Prostate gland (tissue), 2 donors: ENCODE results near the gene ABCF2. TPM values are rescaled to one million over a fixed set of nuclear protein-coding genes. Genes with fewer than 3 reads are reported as not detected.

Source experiments
- DNase-seq: peaks from one replicate; pipeline ENCODE4 v3.0.0-alpha.2; 2019; ENCODE audit warnings: low spot score
- H3K27ac ChIP-seq, 2 donors: fragments of 200-600 bp; sonication (generic); 2 replicates each; pipeline ENCODE4 v1.5.1; 2017 to 2019
- H3K27me3 ChIP-seq: fragments of 200-600 bp; sonication (generic); replicated peaks from 2 replicates; pipeline ENCODE4 v1.5.1; 2019; ENCODE audit not compliant: insufficient read depth
- H3K36me3 ChIP-seq, 2 donors: fragments of 200-600 bp; sonication (generic); 1 replicate in 1 of 2; 2 replicates in 1 of 2; pipeline versions ENCODE4 v1.5.1 to v1.8.1; 2017 to 2019
- H3K4me1 ChIP-seq: fragments of 200-600 bp; sonication (generic); replicated peaks from 2 replicates; pipeline ENCODE4 v1.5.1; 2019
- H3K4me3 ChIP-seq, 2 donors: fragments of 200-600 bp; sonication (generic); 2 replicates each; pipeline ENCODE4 v1.5.1; 2017 to 2019
- H3K9me3 ChIP-seq: fragments of 200-600 bp; sonication (generic); 2 replicates; pipeline ENCODE4 v1.5.1; 2017
- CTCF ChIP-seq, 4 experiments: fragments of 200-600 bp in 2 of 4; fragments of 450-650 bp in 2 of 4; sonication (generic) in 2 of 4; IDR thresholded peaks; 1 replicate in 3 of 4; 2 replicates in 1 of 4; pipeline ENCODE4 v1.5.1; 2016 to 2019; ENCODE audit warnings: antibody characterized with exemption in 4 of 4, mild to moderate bottlenecking in 2 of 4, moderate library complexity in 2 of 4
- POLR2A ChIP-seq: fragments of 450-650 bp; IDR thresholded peaks from one replicate; pipeline ENCODE4 v1.6.1; 2016; ENCODE audit warnings: antibody characterized with exemption, mild to moderate bottlenecking
- POLR2AphosphoS5 ChIP-seq: sonication (generic); formaldehyde crosslinking; IDR thresholded peaks from one replicate; pipeline ENCODE4 v1.6.1; 2017; ENCODE audit warnings: antibody characterized with exemption
- WGBS: methylation state at CpG from one replicate; pipeline ENCODE4 v1.1.5; 2018; 5-methylcytosine and 5-hydroxymethylcytosine counted together
- intact Hi-C: fragments of 100-400 bp; cut with DNase I; formaldehyde crosslinking; loops from one replicate; pipeline ENCODE4 v1.14.2; 2022
- total RNA-seq, 2 donors: library from RNA; depleted of rRNA; stranded (reverse); fragments of >200 nt; gene quantifications; one replicate each; pipeline ENCODE4 v1.1.0, GENCODE V29; 2016

ABCF2 gene
- total RNA-seq, 2 donors from 2014 or later: 23.3 to 33.3 TPM

- DNase-seq: no peak
- 97% methylated on average over 9 of the region's 9 CpGs for WGBS
Measured at GRCh38 chr7:151265351-151265931, 38.4 kb upstream of the ABCF2 start.

GRCh38 chr7:151264615-151265014, 37.6 kb upstream of the ABCF2 start:
- H3K36me3 ChIP-seq: no peaks in the 10 kb centered on the region
- H3K9me3 ChIP-seq: no peaks in the 10 kb centered on the region
- no peaks in the 10 kb centered on the region for H3K4me1 ChIP-seq
- no peaks in the 10 kb centered on the region for H3K27me3 ChIP-seq
- TF ChIP-seq POLR2A (no peak), POLR2AphosphoS5 (no peak)
- intact Hi-C loops: no loop called here
- no peak overlapping the region for H3K4me3 ChIP-seq
- no peak for DNase-seq
- 82% methylated on average over 5 of the region's 5 CpGs for WGBS
- no peak overlapping the region for H3K27ac ChIP-seq

More at GRCh38 chr7:151265351-151265931, 38.4 kb upstream of the ABCF2 start:
- Histone ChIP-seq H3K27ac (no peak overlapping the region), H3K36me3 (no peaks in the 10 kb centered on the region), H3K4me1 (no peaks in the 10 kb centered on the region), H3K4me3 (no peak overlapping the region), H3K9me3 (no peaks in the 10 kb centered on the region), H3K27me3 (no peaks in the 10 kb centered on the region)
- TF ChIP-seq CTCF (IDR thresholded peaks at IDR 0.05): no peak
- no peak for TF ChIP-seq POLR2AphosphoS5
- no peak for TF ChIP-seq POLR2A
- intact Hi-C loops: no loop called here

DNA sequence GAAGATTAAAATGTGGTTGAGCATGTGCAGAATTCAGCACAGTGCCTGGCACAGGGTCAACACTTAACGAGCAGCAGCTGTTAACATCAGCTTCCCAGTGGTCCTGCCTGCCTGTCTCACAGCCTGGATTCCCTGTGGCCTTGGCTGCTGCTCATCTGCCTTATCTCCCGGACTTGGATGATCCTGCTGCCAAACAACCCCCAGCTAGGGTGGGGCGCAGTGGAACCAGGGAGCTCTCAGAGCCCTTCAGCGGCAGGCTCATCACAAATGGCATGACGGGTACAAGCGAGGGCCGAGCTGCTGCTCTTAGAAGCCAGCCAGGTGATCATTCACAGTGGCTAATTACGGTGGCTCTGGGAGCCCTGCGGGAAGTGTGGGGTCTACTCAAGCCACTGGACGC, 34.5 kb upstream of the ABCF2 start:
- no peaks in the 10 kb centered on the region for H3K36me3 ChIP-seq
- intact Hi-C loops: no loop called here
- H3K4me3 ChIP-seq: no peak overlapping the region
- no peaks in the 10 kb centered on the region for H3K4me1 ChIP-seq
- H3K9me3 ChIP-seq: no peaks in the 10 kb centered on the region
- no peak for DNase-seq
- 29% methylated on average over 10 of the region's 10 CpGs for WGBS
- no peak for TF ChIP-seq CTCF (IDR thresholded peaks at IDR 0.05)
- no peak for TF ChIP-seq POLR2AphosphoS5
- TF ChIP-seq POLR2A: no peak
- H3K27ac ChIP-seq: no peak overlapping the region
- H3K27me3 ChIP-seq: no peaks in the 10 kb centered on the region

DNA sequence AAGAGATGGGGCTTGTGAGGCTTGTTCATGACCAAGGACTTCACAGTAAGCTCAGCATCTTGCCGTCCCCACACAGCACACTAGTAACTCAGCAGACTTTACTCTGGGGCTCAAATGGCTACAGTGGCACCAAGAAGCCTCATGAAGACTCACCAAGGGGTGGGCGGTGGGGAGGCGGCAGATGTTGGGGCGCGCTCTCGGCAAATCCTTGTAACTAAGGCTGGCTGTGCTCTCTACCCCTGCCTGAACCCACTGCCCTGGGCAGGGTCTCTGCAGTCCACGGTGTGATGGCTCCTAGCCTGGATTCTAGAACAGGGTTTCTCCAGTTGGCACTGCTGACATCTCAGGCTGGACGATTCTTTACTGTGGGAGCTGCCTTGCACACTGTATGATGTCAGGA, 33.9 kb upstream of the ABCF2 start:
- no peaks in the 10 kb centered on the region for H3K36me3 ChIP-seq
- no peak for DNase-seq
- 86% methylated on average over 8 of the region's 8 CpGs for WGBS

GRCh38 chr7:151260471-151260870, 33.5 kb upstream of the ABCF2 start:
- intact Hi-C loops: no loop called here
- no peaks in the 10 kb centered on the region for H3K4me1 ChIP-seq
- no peak overlapping the region for H3K4me3 ChIP-seq
- no peaks in the 10 kb centered on the region for H3K9me3 ChIP-seq
- H3K36me3 ChIP-seq: no peaks in the 10 kb centered on the region
- TF ChIP-seq POLR2AphosphoS5 (no peak), CTCF (IDR thresholded peaks at IDR 0.05) (no peak), POLR2A (no peak)
- no peak overlapping the region for H3K27ac ChIP-seq
- WGBS: 96% methylated on average over 11 of the region's 11 CpGs
- no peak for DNase-seq
- no peaks in the 10 kb centered on the region for H3K27me3 ChIP-seq

More for the DNA sequence above, 33.9 kb upstream of the ABCF2 start:
- Histone ChIP-seq H3K9me3 (no peaks in the 10 kb centered on the region), H3K27me3 (no peaks in the 10 kb centered on the region), H3K27ac (no peak overlapping the region), H3K4me3 (no peak overlapping the region), H3K4me1 (no peaks in the 10 kb centered on the region)
- intact Hi-C loops: no loop called here
- no peak for TF ChIP-seq POLR2AphosphoS5
- TF ChIP-seq CTCF (IDR thresholded peaks at IDR 0.05): no peak
- no peak for TF ChIP-seq POLR2A
